Uterus (tissue), 2 donors: Measurements from ENCODE around the gene RHEBL1.

Experiments
- CTCF ChIP-seq, 4 experiments: fragments of 200-600 bp in 2 of 4; fragments of 450-650 bp in 2 of 4; sonication (generic) in 2 of 4; IDR thresholded peaks; one replicate each; pipeline ENCODE4 v1.5.1; 2016 to 2019; ENCODE audit warnings: antibody characterized with exemption in 4 of 4, mild to moderate bottlenecking in 2 of 4, moderate library complexity in 1 of 4
- POLR2A ChIP-seq, 2 donors: fragments of 450-650 bp; IDR thresholded peaks; one replicate each; pipeline ENCODE4 v1.6.1; 2016; ENCODE audit warnings: antibody characterized with exemption in 2 of 2, mild to moderate bottlenecking in 1 of 2, moderate library complexity in 1 of 2

GRCh38 chr12:49037947-49038237, 31.9 kb downstream of the RHEBL1 start:
- TF ChIP-seq POLR2A (IDR thresholded peaks at IDR 0.05), result no peak
- no peak for TF ChIP-seq CTCF (IDR thresholded peaks at IDR 0.05)
